HTERT RPE-1 (cell line): ENCODE data around the gene CREB3L1.
"Not testable (repeated sequence)": the region's sequence is repeated elsewhere in the genome, so short reads cannot be mapped to it uniquely, and the experiment has no call there.

Experiments used
- in situ Hi-C: fragments of 300-500 bp; cut with MboI; formaldehyde crosslinking; loops from 4 replicates; pipeline ENCODE4 v1.14.3; 2020; ENCODE audit warnings: low sequenced_read_pairs

CREB3L1 gene

DNA sequence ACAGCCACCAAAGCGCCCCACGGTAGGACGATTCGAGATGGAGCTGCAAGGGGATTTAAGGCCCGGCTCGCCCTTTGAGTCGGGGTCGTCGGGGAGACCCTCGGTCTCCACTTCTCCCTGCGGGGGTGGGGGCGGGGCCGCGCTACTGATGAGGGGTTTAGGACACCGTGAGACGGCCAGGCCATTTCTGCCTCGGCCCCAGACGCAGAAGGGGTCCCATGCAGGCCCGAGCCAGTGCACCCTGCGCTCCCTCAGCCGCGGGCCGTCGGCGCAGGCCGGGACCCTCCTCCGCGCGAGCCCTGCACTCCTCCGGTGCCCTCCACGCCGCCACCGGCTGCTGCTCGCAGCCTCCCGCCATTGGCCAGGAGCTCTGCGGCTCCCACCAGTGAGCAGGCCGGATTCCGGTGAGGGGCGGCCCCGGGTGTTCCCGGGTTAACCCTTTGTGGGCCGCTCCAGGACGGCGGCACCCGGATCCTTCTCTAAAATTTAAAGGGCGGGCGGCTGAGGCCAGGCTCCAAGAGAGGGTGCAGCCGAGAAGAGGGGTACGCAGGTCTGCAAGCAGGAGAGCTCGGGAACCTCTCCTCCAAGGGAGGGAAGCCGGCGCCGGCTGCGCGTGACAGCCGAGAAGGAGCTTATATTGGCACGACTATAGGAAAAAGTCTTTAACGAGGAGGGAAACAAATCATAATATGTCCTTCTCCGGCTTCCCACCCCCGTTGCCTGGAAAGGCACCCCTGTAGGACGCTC lies 18.0 kb downstream of the CREB3L1 start:
- in situ Hi-C loops, result no loop called here

DNA sequence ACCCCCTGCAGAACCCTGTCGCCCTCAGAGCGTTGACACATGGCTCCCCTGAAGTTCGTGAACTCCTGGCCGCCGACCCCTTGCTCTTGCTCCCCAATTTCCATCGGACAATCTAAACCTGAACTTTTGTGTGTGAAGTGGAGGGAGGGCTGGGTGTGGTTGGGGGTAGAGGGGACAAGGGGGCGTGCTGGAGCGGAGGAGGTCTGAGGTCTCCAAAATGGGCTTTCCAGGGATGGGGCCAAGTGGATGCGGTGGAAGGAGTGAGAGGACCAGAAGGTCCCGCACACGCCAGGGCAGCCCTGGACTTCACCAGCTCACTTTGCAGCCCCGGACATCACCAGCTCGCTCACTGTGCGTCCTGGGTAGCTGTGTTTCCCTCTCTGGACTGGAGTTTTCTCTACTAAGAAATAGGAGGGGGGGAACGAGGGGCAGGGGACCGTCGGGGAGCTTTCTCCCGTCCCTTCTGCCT lies 18.6 kb downstream of the CREB3L1 start:
- in situ Hi-C loops, result no loop called here

DNA sequence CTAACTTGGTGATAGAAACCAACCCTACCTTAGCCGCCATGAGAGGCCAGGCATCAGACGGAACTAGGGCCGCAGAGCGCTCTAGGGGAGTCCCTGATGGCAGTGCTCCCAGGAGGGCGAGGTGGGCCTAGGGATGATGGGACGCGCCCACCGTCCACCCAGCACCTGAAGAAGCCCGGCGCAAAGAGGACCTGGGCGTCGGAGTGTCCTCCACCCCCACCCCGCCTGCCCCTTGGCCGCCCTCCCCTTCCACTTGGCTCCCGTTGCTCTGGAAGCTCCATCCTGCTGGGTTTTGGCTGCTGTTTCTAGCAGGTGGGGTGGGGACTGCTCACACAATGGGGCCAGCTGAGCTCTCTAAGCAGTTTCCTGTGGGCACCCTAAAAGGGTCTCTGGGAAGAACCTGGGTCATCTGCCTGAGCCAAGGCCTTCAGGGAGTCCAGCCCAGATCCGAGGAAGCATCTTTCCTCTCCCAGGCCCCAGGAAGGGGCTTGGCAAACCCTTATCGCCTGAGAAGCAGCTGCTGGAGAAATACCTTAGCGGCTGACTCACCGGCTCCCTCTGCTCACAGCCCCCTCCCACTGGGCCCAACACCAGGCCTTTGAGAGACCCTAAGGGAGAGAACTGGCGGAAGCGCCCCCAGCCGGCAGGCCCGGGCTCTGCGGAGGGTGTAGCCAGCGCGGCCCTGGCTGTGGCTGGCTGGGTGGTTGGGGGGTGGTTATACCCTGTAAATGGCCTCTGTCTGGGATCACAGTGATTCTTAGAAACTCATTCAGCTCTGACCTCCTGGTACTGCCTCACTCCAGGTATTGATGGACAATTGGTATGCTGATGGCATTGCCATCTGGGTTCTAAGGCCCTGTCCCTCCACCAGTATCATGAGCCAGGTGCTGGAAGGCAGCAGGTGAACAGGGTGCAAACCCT lies 19.3 kb downstream of the CREB3L1 start:
- in situ Hi-C loops, result no loop called here

GRCh38 chr11:46298699-46299433 lies 21.4 kb downstream of the CREB3L1 start:
- in situ Hi-C loops, result no loop called here

GRCh38 chr11:46299451-46299961 lies 22.0 kb downstream of the CREB3L1 start:
- in situ Hi-C loops, result no loop called here

GRCh38 chr11:46300270-46300669 lies 22.8 kb downstream of the CREB3L1 start:
- in situ Hi-C loops, result no loop called here

DNA sequence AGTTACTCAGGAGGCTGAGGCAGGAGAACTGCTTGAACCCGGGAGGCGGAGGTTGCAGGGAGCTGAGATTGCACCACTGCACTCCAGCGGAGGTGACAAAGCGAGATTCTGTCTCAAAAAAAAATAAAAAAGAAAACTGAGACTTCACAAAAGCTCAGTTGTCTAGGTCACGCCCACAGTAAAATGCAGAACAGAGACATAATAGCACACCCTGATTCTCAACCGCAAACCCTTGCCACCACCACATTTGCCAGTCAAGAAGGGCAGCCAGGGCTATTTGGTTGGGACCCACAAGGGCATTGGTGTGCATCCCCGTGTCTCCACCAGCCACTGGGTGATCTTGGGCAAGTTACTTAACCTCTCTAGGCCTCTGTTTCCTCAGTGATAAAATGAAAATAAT lies 25.4 kb downstream of the CREB3L1 start:
- in situ Hi-C loops, result no loop called here

GRCh38 chr11:46304036-46304435 lies 26.6 kb downstream of the CREB3L1 start:
- in situ Hi-C loops, result not testable (repeated sequence)

DNA sequence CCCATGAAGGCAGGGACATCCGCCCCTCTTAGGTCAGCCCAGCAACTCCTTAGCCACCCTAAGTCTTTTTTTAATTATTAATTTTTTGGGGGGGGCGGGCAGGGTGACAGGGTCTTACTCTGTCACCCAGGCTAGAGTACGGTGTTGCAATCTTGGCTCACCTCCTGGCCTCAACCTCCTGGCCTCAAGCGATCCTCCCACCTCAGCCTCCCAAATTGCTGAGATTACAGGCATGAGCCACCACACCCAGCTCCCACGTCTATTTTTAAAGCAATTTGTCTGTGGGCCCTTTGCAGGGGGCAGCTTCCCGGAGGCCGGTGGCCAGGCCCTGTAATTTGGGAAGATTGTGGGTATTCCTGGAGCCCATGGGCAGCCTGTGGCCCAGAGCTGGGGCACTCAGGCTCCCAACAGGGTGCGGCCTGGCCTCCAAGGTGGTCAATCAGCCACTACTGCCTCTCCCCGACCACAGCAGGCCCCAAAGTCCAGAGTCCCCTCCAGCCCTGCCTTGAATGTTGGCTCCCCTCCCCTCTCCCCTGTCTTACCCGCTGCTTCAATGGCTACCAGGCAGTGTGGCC lies 27.2 kb downstream of the CREB3L1 start:
- in situ Hi-C loops, result no loop called here

DNA sequence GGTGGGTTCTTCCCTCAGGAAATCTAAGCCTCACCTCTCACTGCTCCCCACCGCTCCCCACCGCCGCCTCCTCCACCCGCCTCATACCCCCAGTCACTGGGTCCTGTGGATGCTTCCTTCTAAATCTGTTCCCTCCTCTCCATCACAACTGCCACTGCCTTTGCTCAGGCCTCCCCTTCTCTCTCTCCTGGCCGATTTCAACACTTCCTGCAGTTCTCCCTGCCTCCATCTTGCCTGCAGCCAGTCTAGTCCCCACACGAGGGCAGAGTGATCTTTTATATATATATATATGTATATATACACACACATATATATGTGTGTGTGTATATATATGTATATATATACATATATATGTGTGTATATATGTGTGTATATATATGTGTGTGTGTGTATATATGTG lies 27.8 kb downstream of the CREB3L1 start:
- in situ Hi-C loops, result no loop called here

GRCh38 chr11:46306296-46306853 lies 28.9 kb downstream of the CREB3L1 start:
- in situ Hi-C loops, result no loop called here

DNA sequence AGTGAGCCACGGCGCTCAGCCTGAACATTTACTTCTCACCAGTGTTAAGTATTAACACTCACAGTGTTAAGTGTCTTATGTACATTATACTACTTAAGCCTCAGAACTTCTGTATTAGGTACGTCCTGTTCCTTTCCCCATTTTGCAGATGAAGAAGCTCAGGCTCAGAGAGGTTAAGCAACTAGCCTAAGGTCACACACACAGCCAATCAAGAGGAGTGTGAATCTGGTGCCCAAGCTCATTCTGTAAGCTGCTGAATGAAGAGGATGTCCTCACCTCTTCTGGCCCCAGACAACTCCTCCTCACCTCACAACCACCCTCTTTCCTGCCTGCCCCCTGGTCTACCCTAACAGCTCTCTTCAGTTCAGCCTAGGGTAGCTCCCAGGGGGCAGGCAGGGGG lies 29.9 kb downstream of the CREB3L1 start:
- in situ Hi-C loops, result no loop called here

DNA sequence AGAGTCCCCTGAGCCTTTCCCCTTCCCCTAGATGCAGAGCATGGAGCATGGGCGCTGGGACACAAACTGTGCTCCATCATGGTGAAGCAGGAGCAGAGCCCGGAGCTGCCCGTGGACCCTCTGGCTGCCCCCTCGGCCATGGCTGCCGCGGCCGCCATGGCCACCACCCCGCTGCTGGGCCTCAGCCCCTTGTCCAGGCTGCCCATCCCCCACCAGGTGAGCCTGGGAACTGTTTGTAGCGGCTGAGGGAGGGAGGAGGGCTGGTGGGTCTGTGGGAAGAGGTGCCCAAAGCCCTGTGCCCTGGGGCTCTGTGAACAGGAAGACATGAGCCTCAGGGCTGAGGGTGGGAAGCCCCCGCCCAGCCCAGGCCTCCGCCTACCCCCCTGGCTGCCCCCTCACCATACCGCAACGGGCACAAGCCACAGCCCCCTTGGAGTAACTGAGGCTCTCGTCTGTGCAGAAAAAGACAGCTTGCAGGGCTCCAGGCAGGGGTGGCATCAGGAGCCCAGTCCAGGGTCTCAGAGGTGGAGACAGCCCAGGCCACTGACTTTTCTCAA lies 30.4 kb downstream of the CREB3L1 start:
- in situ Hi-C loops, result no loop called here

DNA sequence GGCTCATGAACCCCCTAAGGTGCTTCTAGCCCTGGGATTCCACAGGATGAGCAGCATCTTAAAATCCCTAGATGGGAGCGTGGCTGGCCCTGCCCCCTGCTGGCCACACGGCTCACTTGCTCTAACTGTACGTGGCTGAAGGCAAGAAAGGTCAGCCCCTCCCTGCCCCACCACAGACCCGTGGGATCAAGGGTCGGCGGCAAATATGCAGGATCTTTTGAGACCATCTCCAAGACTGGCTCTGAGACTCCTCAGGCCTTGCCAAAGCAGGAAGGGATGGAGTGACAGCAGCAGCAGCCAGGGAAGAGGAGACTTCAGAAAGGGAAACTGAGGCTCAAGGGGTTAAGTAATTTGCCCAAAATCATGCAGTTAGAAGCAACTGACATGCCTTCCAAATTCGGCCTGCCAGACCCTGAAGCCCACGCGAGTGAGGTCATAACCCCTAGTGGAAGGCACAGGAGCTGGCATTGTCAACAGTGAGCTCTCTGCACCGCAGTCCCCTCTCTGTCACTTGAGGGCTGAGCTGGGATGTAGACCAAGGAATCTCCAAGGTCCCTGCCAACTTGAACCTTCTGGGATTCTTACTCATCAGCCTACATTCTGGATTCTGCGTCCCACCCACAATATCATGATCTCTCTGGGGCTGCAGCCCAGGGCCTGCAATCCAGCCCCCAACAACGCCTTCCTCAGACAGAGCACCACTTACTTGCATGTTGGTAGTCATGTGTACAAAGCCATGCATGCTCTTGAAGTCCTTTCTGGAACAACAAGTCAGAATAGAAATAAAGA lies 31.4 kb downstream of the CREB3L1 start:
- in situ Hi-C loops, result no loop called here

DNA sequence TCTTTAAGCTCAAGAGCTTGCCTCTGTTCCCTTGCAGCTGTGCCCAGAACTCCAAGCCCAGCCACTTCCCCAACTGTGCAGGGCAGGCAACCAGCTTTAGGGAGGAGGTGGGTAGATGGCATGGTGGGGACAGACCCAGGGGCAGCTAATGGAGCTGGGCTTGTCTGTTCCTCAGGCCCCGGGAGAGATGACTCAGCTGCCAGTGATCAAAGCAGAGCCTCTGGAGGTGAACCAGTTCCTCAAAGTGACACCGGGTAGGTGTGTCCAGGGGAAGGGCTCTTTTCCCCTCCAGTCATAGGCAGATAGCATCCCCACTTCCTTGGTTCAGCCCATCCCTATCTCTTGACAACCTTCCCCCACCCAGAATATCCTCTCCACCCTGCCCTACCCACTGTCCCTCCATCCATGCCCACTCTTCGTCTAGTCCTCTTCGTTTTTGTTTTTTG lies 32.4 kb downstream of the CREB3L1 start:
- in situ Hi-C loops, result no loop called here

DNA sequence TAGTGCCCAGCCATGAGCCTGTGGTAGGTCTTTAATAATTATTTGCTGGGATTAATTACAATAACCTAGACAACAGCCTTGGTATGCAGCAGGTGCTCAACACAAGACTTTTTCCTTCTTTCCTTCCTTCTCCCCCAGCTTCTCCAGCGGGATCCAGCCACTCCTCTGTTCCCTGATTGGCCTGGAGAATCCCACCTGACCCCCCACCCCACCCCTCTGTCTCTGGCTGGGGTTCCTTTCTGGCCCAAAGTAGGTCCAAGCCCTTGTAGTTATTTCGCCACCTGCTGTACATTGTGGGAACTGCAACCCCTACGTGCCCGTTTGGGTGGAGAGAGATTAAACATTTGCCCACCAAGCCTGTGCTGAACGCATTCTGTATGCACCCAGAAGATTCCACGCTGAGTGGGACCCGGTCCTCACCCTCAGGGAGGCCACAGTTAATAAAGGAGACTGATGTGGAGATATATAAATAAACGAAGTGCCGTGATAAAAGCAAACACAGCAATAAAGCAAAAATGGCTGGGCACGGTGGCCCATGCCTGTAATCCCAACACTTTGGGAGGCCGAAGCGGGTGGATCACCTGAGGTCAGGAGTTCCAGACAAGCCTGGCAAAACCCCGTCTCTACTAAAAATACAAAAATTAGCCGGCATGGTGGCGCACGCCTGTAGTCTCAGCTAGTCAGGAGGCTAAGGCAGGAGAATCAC lies 37.7 kb downstream of the CREB3L1 start:
- in situ Hi-C loops, result no loop called here

DNA sequence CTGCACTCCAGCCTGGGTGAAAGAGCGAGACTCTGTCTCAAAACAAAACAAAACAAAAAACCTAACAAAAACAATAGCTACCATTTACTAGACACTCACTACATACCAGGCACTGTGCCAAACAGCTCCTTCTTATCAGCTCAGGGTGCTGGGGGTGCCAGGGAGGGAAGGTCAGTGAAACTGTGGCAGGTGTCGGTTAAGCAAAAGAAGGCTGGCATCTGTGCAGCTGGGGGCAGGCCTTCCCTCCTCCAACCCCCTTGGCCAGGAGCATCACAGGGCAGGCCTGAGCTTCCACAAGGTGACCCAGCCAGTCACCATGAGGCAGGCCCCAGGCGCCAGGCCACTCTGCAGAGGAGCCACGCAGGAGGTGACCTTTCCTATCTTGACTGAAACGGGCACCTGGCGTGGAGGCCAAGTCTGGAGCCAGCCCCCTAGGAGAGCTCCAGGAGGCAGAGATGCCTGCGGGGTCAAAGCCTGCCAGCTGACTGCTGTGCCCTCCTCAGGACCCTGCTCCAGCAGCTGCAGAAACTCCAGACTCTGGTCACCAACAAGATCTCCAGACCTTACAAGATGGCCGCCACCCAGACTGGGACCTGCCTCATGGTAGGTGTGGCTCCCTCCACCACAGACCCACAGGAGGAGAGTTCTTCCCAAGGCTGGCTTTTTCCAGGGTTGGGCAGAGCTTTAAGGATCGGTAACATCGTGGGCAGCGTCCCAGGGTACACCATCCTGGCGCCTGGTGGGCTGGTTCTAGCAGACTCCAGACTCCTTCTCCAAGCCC lies 38.5 kb downstream of the CREB3L1 start:
- in situ Hi-C loops, result no loop called here

- in situ Hi-C loops, result no loop called here
Measured at GRCh38 chr11:46319074-46319453, 41.6 kb downstream of the CREB3L1 start.
